ENCODE data around the gene ANTKMT.

DNA sequence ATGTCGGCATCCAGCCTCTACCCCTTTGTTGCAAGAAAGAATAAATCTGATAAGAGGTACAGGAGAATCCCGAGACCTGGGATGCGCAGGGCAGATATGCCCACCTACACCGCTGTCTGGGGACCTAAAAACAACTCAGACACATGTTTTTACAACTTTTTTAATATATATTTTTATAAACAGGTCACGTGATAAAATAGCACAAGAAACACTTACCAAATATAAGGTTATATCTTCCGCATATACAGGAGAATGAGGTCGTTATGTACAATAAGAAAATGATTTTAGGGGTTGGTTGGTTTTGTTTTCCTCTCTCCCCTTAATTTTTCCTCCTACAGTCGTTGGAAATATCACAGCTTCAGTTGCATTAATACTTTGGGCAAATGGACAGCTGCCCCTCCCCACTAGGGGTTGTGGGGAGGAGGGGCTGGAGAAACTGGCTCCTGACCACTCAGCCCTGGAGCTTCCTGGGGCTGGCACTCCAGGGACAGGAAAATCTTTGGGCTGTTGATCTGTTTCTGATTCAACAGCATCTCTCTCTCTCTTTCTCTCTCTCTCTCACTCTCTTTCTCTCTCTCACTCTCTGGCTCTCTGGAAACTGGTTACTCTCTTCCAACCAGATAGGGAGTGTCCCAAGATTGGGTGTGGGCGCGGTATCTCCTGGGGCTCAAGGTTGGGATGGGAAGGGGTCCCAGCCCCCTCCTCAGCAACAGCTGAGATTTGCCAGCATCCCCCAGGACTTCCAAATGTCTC lies 28.4 kb upstream of the ANTKMT start:
- no peak for TF ChIP-seq EP300 (IDR thresholded peaks at IDR 0.05)
- TF ChIP-seq, protein P1, sequence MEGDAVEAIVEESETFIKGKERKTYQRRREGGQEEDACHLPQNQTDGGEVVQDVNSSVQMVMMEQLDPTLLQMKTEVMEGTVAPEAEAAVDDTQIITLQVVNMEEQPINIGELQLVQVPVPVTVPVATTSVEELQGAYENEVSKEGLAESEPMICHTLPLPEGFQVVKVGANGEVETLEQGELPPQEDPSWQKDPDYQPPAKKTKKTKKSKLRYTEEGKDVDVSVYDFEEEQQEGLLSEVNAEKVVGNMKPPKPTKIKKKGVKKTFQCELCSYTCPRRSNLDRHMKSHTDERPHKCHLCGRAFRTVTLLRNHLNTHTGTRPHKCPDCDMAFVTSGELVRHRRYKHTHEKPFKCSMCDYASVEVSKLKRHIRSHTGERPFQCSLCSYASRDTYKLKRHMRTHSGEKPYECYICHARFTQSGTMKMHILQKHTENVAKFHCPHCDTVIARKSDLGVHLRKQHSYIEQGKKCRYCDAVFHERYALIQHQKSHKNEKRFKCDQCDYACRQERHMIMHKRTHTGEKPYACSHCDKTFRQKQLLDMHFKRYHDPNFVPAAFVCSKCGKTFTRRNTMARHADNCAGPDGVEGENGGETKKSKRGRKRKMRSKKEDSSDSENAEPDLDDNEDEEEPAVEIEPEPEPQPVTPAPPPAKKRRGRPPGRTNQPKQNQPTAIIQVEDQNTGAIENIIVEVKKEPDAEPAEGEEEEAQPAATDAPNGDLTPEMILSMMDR (IDR thresholded peaks at IDR 0.05) = no peak
